Trophoblast cell (in vitro differentiated cells and primary cell): ENCODE data around the gene PLB1.

Experiments
- DNase-seq, 2 donors: peaks; one replicate each; pipeline ENCODE4 v3.0.0-alpha.2; 2016
- H2AFZ ChIP-seq: 2 replicates; pipeline ENCODE4 v1.6.1; 2013; ENCODE audit warnings: low read length, moderate library complexity, mild to moderate bottlenecking; ENCODE audit not compliant: insufficient read depth, poor library complexity
- H2AK5ac ChIP-seq: 2 replicates; pipeline ENCODE4 v1.6.1; 2013; ENCODE audit warnings: mild to moderate bottlenecking, low read length
- H2BK120ac ChIP-seq: 2 replicates; pipeline ENCODE4 v1.6.1; 2013; ENCODE audit warnings: low read length, mild to moderate bottlenecking, moderate library complexity; ENCODE audit not compliant: insufficient read depth, poor library complexity
- H2BK12ac ChIP-seq: 2 replicates; pipeline ENCODE4 v1.6.1; 2013; ENCODE audit warnings: mild to moderate bottlenecking, low read length, moderate library complexity
- H2BK5ac ChIP-seq: 2 replicates; pipeline ENCODE4 v1.6.1; 2013; ENCODE audit warnings: low read length, low read depth, moderate library complexity, mild to moderate bottlenecking; ENCODE audit not compliant: poor library complexity
- H3K14ac ChIP-seq: 2 replicates; pipeline ENCODE4 v1.6.1; 2013; ENCODE audit warnings: mild to moderate bottlenecking, low read length
- H3K18ac ChIP-seq: 2 replicates; pipeline ENCODE4 v1.6.1; 2013; ENCODE audit warnings: mild to moderate bottlenecking, low read length
- H3K23ac ChIP-seq: 2 replicates; pipeline ENCODE4 v1.6.1; 2013; ENCODE audit warnings: low read length
- H3K27ac ChIP-seq: 2 replicates; pipeline ENCODE4 v1.5.1; 2013; ENCODE audit warnings: low read depth, mild to moderate bottlenecking, inconsistent platforms, low read length, moderate library complexity
- H3K27me3 ChIP-seq: 2 replicates; pipeline ENCODE4 v1.6.1; 2013; ENCODE audit warnings: inconsistent platforms, mild to moderate bottlenecking, low read length, moderate library complexity; ENCODE audit not compliant: insufficient read depth
- H3K36me3 ChIP-seq, 2 experiments: 1 replicate in 1 of 2; 2 replicates in 1 of 2; pipeline ENCODE4 v1.6.1; 2013; ENCODE audit warnings: low read length in 2 of 2, mild to moderate bottlenecking in 2 of 2, moderate library complexity in 1 of 2; ENCODE audit not compliant: insufficient read depth in 2 of 2, control insufficient read depth in 1 of 2
- H3K4ac ChIP-seq: 2 replicates; pipeline ENCODE4 v1.6.1; 2013; ENCODE audit warnings: low read depth, mild to moderate bottlenecking, low read length, moderate library complexity
- H3K4me1 ChIP-seq, 2 experiments: 1 replicate in 1 of 2; 2 replicates in 1 of 2; pipeline ENCODE4 v1.6.1; 2013; ENCODE audit warnings: low read length in 2 of 2, mild to moderate bottlenecking in 2 of 2, moderate library complexity in 1 of 2; ENCODE audit not compliant: insufficient read depth in 2 of 2, control insufficient read depth in 1 of 2
- H3K4me2 ChIP-seq: 2 replicates; pipeline ENCODE4 v1.6.1; 2013; ENCODE audit warnings: inconsistent platforms, mild to moderate bottlenecking, low read length, moderate library complexity
- H3K4me3 ChIP-seq: 2 replicates; pipeline ENCODE4 v1.5.1; 2013; ENCODE audit warnings: mild to moderate bottlenecking, low read depth, low read length, inconsistent platforms
- H3K79me1 ChIP-seq: one replicate; pipeline ENCODE4 v1.6.1; 2013; ENCODE audit warnings: low read length
- H3K79me2 ChIP-seq: 2 replicates; pipeline ENCODE4 v1.6.1; 2013; ENCODE audit warnings: low read length, mild to moderate bottlenecking; ENCODE audit not compliant: control insufficient read depth, insufficient read depth, poor library complexity
- H3K9ac ChIP-seq: 2 replicates; pipeline ENCODE4 v1.6.1; 2013; ENCODE audit warnings: mild to moderate bottlenecking, low read length
- H3K9me3 ChIP-seq: 2 replicates; pipeline ENCODE4 v1.6.1; 2013; ENCODE audit warnings: low read depth, mild to moderate bottlenecking, control low read depth, inconsistent platforms, low read length; ENCODE audit not compliant: insufficient read depth
- H4K12ac ChIP-seq: 2 replicates; pipeline ENCODE4 v1.6.1; 2013; ENCODE audit warnings: low read depth, mild to moderate bottlenecking, low read length, moderate library complexity
- H4K8ac ChIP-seq: 2 replicates; pipeline ENCODE4 v1.6.1; 2013; ENCODE audit warnings: low read depth, mild to moderate bottlenecking, low read length, moderate library complexity
- H4K91ac ChIP-seq: one replicate; pipeline ENCODE4 v1.6.1; 2013; ENCODE audit warnings: low read depth, mild to moderate bottlenecking, low read length, moderate library complexity
- WGBS: extraction: QIAGEN DNeasy Blood & Tissue Kit; methylation state at CpG from one replicate; pipeline ENCODE4 v1.1.7; 2013; ENCODE audit warnings: missing lambda C conversion rate; ENCODE audit not compliant: insufficient read length, insufficient coverage; ENCODE audit errors: extremely low coverage; 5-methylcytosine and 5-hydroxymethylcytosine counted together

The PLB1 gene

DNA sequence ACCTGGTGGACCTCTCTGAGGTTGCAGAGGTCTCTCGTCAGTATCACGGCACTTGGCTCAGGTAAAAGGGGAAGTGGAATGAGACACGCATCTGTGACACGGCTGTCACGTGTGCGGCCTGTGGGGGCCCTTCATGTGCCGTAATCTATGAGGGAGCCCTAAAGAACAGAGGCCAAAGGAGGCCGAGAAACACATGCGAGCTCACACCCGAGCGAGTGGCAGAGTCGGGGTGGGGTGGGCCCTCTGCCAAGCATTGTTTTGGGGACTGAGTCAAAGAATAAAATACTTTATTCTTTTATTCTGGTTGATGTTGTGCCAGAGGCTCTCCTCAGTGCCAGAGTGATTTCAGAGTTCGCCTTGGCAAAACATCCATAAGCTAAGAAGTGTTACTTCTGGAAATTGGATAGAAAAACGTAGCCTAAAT is 43.3 kb downstream of the PLB1 start:
- H3K4me3 ChIP-seq = no peak overlapping the region

GRCh38 chr2:28543316-28544035 is 47.6 kb downstream of the PLB1 start:
- Histone ChIP-seq H2AFZ (no peak overlapping the region), H3K9ac (no peak overlapping the region), H4K8ac (no peak overlapping the region)

More for the DNA sequence above, 43.3 kb downstream of the PLB1 start:
- Histone ChIP-seq H4K12ac (no peak overlapping the region), H4K91ac (no peak overlapping the region), H3K18ac (no peak overlapping the region), H2AFZ (no peak overlapping the region), H3K14ac (no peak overlapping the region), H3K4ac (no peak overlapping the region), H3K79me1 (peaks cover 2% of the 10 kb centered on the region), H3K23ac (no peak overlapping the region), H3K36me3 (no peaks in the 10 kb centered on the region), H2BK120ac (no peak overlapping the region), H3K9ac (no peak overlapping the region), H2BK5ac (no peak overlapping the region), H3K79me2 (no peaks in the 10 kb centered on the region), H3K27me3 (no peaks in the 10 kb centered on the region), H3K4me2 (no peak overlapping the region), H4K8ac (no peak overlapping the region), H3K27ac (no peak overlapping the region), H3K4me1 (peaks cover 13 to 14% of the 10 kb centered on the region in 2 experiments), H2AK5ac (no peak overlapping the region), H2BK12ac (no peak overlapping the region), H3K9me3 (peaks cover 2% of the 10 kb centered on the region)
- WGBS = no CpG with 5 or more reads among the region's 14 CpGs
- no peak for DNase-seq

DNA sequence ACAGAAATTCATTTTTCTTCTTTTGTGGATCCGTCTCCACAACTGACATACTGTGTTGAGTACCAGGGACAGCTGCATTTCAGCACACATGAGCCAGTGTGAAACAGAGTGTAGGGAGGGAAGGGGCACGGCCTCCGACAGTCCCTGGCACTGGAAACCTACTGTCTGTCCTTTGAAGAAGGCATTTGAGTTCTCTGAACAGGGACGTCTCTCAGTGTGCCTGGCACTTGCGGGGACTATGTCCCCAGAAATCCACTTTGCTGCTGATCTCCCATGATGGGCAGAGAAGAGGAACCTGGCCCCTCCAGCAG is 48.1 kb downstream of the PLB1 start:
- Histone ChIP-seq H3K27ac (peak overlapping the region; percentile 30), H3K79me1 (peaks cover 5% of the 10 kb centered on the region), H2BK120ac (peak overlapping the region; percentile 47), H4K12ac (no peak overlapping the region), H3K9ac (no peak overlapping the region), H4K91ac (peak overlapping the region; percentile 64), H3K23ac (no peak overlapping the region), H3K14ac (peak overlapping the region; percentile 16), H2AFZ (no peak overlapping the region), H2AK5ac (peak overlapping the region; percentile 8), H3K4me2 (no peak overlapping the region), H3K79me2 (no peaks in the 10 kb centered on the region), H4K8ac (no peak overlapping the region), H2BK12ac (peak overlapping the region; percentile 17), H3K9me3 (no peaks in the 10 kb centered on the region), H3K4me3 (no peak overlapping the region), H3K18ac (peak overlapping the region; percentile 11), H3K4ac (no peak overlapping the region), H2BK5ac (peak overlapping the region; percentile 7), H3K27me3 (no peaks in the 10 kb centered on the region), H3K36me3 (no peaks in the 10 kb centered on the region), H3K4me1 (peaks cover 26 to 28% of the 10 kb centered on the region in 2 experiments)
- no peak for DNase-seq
- WGBS = no CpG with 5 or more reads among the region's 5 CpGs

More at GRCh38 chr2:28543316-28544035, 47.6 kb downstream of the PLB1 start:
- no peak for DNase-seq
- Histone ChIP-seq H3K4me1 (peaks cover 26 to 28% of the 10 kb centered on the region in 2 experiments), H3K79me1 (peaks cover 5% of the 10 kb centered on the region), H2BK120ac (no peak overlapping the region), H3K79me2 (no peaks in the 10 kb centered on the region), H2BK12ac (no peak overlapping the region), H4K12ac (no peak overlapping the region), H3K4me2 (no peak overlapping the region), H4K91ac (no peak overlapping the region), H3K9me3 (peaks cover 2% of the 10 kb centered on the region), H3K27me3 (no peaks in the 10 kb centered on the region), H3K36me3 (no peaks in the 10 kb centered on the region), H3K27ac (no peak overlapping the region), H3K18ac (no peak overlapping the region), H3K23ac (no peak overlapping the region), H2AK5ac (no peak overlapping the region), H3K4me3 (no peak overlapping the region), H3K4ac (no peak overlapping the region), H2BK5ac (no peak overlapping the region), H3K14ac (no peak overlapping the region)
- WGBS = no CpG with 5 or more reads among the region's 20 CpGs

GRCh38 chr2:28544405-28544921 is 48.6 kb downstream of the PLB1 start:
- H3K4me1 ChIP-seq = peaks cover 26 to 28% of the 10 kb centered on the region in 2 experiments
- H3K23ac ChIP-seq = no peak overlapping the region
- peak overlapping the region; percentile 8 for H2AK5ac ChIP-seq
- H3K18ac ChIP-seq = peak overlapping the region; percentile 11
- no peak overlapping the region for H3K9ac ChIP-seq
- no CpG with 5 or more reads among the region's 8 CpGs for WGBS
- H2BK5ac ChIP-seq = peak overlapping the region; percentile 7
- no peak overlapping the region for H2AFZ ChIP-seq
- peak; percentile 84 to 91 for DNase-seq
- no peaks in the 10 kb centered on the region for H3K79me2 ChIP-seq
- H3K36me3 ChIP-seq = no peaks in the 10 kb centered on the region
- peak overlapping the region; percentile 47 for H2BK120ac ChIP-seq
- peak overlapping the region; percentile 30 for H3K27ac ChIP-seq
- peaks cover 5% of the 10 kb centered on the region for H3K79me1 ChIP-seq
- H4K8ac ChIP-seq = no peak overlapping the region
- H3K4me2 ChIP-seq = peak overlapping the region; percentile 12
- no peak overlapping the region for H3K4me3 ChIP-seq
- no peaks in the 10 kb centered on the region for H3K9me3 ChIP-seq
- no peak overlapping the region for H4K12ac ChIP-seq
- H3K4ac ChIP-seq = no peak overlapping the region
- peak overlapping the region; percentile 64 for H4K91ac ChIP-seq
- peak overlapping the region; percentile 17 for H2BK12ac ChIP-seq
- H3K14ac ChIP-seq = peak overlapping the region; percentile 16
- no peaks in the 10 kb centered on the region for H3K27me3 ChIP-seq
